Fibroblast of skin of right biceps (primary cell): Measurements from ENCODE around the gene SNX4.
"Not testable (repeated sequence)": the region's sequence is repeated elsewhere in the genome, so short reads cannot be mapped to it uniquely, and the experiment has no call there.

ENCODE experiments used
- DNase-seq: peaks from one replicate; pipeline ENCODE4 v3.0.0-alpha.2; 2013

Gene SNX4

DNA sequence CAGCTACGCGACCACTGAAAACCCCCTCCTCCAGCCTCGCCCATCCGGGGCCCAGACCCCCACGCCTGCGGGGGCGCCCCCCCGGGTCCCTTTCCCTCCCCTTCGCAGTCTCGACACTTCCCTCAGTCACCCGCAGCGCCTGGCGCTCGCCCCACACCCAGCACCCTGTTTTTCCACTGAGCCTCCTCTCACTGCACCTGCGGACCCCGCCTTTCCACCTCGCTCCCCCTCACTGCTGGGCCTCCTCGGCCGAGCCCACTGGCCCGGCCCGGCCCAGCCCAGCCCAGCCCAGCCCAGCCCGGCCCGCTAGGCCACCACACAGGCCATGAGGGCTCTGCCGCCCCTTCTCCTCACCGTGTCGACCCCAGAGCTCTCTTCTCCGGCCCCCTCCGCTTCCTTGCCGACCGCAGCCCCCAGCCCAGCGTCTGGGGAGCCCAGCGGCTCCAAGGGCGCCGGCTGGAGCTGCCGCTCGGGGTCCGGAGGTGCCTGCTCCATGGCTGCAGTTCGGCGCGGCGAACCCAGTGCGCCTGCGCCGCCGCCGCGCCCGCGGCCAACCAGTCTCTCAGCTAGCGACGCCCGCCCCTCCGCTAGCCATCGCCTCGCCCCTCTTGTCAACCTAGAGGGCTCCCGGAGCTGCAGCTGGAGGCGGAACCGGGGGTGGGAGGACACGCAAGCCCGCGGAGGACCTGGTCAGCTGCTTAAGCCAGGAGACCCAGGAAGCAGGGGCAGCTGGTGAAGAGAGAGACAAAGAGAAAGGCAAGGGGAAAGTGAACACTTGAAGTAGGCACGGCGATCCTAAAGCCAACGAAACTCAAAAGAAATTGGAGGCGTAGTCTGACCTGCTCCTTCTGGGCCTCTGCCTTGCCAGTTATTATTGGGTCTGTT lies at the start of gene SNX4:
TSS of gene SNX4 (minus strand) at position 525 of the 885 bp plus-strand sequence. CDS start at position 495, 30 bp downstream.
- peak; percentile 91 for DNase-seq

- DNase-seq: peak; percentile 66
Observed at GRCh38 chr3:125556314-125556713, 36.3 kb upstream of the SNX4 start.

DNA sequence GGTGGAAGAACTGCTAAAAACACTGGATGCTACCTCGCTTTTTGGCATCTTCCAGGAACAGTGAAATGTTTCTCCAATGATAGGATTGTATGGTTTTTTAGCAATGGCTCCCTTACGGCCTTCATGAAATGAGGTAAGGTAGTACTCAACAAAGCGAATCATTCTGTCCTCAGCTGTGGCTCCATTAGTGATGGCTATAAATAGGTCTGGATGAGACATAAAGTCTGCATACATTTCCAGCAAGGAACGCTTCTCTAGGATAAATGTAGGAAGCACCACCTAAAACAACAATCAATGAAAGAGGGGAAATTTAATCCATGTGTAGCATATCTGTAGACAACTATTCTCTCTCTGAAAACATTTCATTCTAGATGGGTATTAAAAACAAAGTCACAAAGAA lies 32.4 kb upstream of the SNX4 start:
- DNase-seq: peak; percentile 67

DNA sequence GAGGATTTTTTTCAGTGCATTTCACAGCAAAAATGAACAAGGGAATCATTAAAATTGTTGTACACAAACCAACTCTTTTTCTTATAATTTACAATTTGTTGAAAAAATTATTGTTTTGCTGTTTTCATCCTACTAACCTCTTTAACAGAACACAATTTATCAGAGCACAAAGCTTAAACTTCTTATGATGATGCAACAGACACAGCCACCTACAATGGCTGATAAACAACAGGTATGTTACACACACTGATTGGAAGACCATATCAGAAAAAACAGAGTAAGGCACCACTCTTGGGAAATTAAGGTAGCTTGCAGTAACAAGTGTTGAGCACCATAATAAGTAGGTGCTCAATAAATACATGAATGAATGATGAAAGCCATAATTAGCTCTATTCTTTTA lies 8.9 kb upstream of the SNX4 start:
- DNase-seq: no peak

- DNase-seq: no peak
Observed at GRCh38 chr3:125525153-125525552, 5.2 kb upstream of the SNX4 start.

GRCh38 chr3:125520563-125520919 lies 539 bp upstream of the SNX4 start:
- DNase-seq: not testable (repeated sequence)

DNA sequence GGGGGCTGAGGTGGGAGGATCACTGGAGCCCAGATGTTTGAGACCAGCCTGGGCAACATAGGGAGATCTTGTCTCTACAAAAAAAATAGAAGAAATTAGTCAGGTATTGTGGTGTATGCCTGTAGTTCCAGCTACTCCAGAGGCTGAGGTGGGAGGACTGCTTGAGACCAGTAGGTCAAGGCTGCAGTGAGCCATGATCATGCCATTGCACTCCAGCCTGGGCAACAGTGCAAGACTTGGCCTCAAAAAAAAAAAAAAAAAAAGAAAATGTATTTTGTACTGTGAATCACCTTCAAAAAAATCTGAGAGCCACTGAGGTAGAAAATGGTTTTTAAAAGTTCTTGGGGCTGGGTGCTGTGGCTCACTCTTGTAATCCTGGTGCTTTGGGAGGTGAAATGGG lies 4.6 kb downstream of the SNX4 start:
- no peak for DNase-seq

DNA sequence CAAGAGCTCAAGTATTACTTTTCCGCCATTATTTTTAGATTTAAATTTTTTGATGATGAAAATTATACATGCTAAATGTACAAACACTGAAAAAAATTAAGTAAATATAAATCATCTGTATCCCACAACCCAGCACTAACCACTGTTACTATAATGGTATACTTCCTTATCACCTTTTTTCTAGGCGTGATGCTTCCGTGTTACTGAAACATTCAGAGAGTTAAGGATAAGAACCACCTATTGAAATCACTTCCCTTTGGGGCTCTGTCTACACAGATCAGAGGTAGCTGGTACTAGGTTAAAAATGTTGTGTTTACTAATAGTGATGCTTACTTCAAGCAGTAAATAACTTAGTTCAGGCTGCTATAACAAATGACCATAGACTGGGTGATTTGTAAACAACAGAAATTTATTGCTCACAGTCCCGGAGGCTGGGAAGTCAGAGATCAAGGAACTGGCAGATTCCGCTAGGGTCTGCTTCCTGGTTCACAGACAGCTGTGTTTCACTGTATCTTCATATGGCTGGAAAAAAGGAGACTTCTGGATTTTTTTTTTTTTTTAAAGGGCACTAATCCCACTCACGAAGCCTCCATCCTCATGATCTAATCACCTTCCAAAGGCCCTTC lies 6.4 kb downstream of the SNX4 start:
- no peak for DNase-seq

DNA sequence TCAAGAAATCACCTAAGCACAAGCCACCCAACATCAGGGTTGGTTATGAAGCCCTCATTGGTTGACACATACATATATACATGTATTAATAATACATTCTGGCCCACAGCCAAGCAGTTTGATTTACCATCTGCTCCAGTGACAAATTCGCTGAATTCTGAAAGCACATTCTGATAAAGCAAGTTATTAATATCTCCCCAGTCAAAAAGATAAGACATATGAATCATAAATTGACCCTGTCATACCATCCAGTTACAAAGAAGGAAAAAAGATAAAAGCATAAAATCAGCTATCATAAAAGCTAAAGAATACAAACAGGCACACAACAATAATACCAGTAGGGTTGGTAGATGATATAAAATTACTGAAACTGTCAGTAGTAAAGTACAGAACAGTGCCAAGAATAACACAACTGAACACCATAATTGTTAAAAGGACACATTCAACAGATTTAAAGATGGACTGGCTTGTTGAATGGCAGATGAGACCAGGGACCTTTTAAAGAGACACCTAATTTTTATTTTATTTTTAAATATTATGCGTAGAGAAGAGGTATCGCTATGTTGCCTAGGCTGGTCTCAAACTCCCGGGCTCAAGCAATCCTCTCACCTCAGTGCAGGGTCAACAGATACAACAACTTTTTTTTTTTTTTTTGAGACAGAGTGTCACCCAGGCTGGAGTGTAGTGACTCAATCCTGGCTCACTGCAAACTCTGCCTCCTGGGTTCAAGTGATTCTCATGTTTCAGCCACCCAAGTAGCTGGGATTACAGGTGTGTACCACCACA lies 7.7 kb downstream of the SNX4 start:
- peak; percentile 73 for DNase-seq

DNA sequence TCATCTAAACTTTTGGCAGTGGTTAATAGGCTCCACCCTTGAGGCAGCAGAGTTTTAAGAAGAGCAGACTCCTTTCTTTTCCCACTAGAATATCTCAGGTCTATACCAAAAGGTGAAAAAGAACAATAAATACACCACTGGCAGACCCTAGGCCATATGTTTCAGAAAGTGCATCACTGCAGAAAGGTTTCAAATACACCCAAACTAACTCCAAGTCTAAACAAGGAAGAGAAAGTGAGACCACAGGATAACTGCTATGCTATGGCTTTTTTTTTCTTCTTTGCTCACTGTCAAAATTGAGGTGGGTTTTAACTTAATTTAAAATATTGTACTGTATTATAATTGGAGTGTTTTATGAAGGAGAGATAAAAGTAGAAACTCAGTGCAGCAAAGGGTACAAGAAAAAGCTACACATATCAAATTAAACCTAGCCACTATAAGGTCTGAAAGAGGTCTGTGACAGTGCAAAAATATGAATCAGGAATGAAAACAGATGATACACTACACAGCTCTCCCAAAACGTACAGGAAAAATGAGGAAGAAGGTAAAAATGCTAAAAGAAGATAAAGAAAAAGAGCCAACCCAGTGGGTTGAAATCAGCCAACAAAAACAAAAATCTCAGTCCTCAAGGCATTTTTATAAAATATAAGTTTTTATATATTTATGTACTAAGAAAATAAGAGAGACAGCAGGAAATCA lies 8.4 kb downstream of the SNX4 start:
- no peak for DNase-seq

DNA sequence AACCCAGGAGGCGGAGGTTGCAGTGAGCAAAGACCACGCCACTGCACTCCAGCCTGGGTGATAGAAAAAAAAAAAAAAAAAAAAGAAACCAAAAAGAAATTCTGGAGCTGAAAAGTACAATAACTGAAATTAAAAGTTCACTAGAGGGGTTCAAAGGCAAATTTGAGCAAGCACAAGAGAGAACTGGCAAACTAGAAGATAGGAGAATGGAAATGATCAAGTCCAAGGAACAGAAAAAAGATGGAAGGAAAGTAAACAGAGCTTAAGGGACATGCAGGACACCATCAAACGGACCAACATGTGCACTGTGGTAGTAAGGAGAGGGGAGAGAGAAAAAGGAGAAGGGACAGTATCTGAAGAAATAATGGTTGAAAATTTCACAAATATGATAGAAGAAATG lies 12.9 kb downstream of the SNX4 start:
- DNase-seq: no peak

- DNase-seq: no peak
Observed at GRCh38 chr3:125498630-125499029, 21.4 kb downstream of the SNX4 start.

- DNase-seq: no peak
Observed at GRCh38 chr3:125496701-125497100, 23.3 kb downstream of the SNX4 start.

DNA sequence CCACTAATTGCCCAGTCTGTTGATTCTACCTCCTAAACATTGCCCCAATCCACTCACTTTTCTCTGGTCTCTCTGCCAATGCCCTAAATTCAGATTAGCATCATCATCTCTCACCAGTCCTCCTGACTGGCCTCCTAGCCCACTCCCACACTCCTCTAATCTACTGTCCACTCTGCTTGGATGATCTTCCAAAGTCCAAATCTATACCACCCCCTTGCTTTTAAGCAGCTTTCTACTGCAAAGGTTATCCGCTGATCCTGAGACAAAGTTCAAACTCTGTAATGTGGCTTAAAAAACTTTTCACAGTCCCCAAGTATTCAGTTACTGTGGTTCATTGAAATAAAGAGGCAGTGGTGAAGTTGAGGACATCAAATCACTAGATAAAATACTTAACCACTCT lies 37.6 kb downstream of the SNX4 start:
- no peak for DNase-seq

DNA sequence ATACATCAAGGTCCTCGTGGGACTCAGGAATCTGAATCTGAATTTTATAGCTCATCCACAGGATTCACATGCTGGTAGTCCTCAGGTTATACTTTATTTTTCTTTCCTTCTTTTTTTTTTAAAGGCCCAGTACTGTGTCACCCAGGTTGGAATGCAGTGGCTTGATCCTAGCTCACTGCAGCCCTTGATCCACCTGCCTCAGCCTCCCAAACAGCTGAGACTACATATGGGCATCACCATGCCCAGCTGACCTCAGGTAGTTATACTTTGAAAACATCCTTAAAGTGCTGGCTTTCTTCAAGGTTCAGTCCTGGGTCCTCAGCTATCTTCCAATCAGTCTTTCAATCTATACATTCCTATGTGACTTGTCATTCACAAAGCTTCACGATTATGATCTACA lies 38.2 kb downstream of the SNX4 start:
- DNase-seq: no peak

GRCh38 chr3:125481375-125481759 lies 38.6 kb downstream of the SNX4 start:
- not testable (repeated sequence) for DNase-seq

- peak; percentile 84 for DNase-seq
Observed at GRCh38 chr3:125480656-125481374, 39.2 kb downstream of the SNX4 start.

GRCh38 chr3:125479091-125479490 lies 40.9 kb downstream of the SNX4 start:
- DNase-seq: peak; percentile 42

- DNase-seq: peak; percentile 56
Observed at GRCh38 chr3:125478326-125478725, 41.7 kb downstream of the SNX4 start.

GRCh38 chr3:125477701-125478100 lies 42.3 kb downstream of the SNX4 start:
- no peak for DNase-seq

- DNase-seq: no peak
Observed at GRCh38 chr3:125470671-125471070, 49.3 kb downstream of the SNX4 start.

DNA sequence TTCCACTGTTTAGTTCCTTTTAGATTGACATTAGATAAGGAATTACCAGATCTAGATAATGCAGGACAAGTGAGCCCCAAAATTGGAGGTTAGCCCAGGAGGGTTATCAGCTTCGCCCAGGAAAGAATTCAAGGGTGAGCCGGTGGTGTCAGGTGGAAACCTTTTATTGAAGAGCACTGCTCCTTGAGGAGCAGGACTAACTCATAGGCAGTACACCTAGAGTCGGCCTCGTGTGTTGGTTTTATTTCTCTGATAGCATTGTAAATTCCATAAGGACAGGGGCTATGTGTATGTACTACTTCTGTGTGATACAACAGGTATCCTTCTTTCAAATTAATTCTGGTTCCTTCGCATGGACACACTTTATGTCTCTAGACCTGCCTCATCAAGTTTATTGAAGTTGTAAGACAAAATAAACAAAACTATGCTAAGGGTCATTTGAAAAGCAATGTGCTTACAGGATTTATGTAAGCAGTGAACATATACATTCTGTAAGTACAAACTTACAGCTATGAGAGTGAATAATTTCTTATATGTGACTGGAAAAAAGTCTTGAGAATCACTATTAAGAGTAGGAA lies 57.2 kb downstream of the SNX4 start:
- DNase-seq: no peak
